IPS-NIHi11 (cell line): ENCODE measurements around the gene FAM227A.
A peak's percentile ranks its signal among the peaks of the same experiment; 100 is the strongest.
"Not testable (repeated sequence)": the region's sequence is repeated elsewhere in the genome, so short reads cannot be mapped to it uniquely, and the experiment has no call there.

Experiments
- DNase-seq: peaks from one replicate; pipeline ENCODE4 v3.0.0; 2012; ENCODE audit warnings: mixed read lengths, low spot score

Gene FAM227A

GRCh38 chr22:38611559-38611958 lies 44.6 kb downstream of the FAM227A start:
- DNase-seq: no peak

DNA sequence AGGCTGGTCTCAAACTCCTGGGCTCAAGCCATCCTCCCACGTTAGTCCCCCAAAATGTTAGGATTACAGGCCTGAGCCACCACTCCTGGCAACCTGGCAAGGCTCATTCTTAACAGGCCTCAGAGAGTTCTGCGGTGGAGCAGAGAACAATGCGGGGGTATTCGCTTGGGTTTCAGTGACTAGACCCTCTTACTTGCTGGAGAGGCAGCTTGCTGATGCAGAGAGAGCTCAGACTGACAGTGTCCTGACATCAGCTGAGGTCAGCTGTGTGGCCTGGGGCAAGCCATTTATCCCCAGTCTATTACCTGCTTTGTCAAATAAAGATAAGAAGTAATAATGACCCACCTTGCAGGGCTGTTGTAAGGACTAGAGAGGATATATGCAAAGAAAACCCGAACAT lies 46.0 kb downstream of the FAM227A start:
- no peak for DNase-seq

DNA sequence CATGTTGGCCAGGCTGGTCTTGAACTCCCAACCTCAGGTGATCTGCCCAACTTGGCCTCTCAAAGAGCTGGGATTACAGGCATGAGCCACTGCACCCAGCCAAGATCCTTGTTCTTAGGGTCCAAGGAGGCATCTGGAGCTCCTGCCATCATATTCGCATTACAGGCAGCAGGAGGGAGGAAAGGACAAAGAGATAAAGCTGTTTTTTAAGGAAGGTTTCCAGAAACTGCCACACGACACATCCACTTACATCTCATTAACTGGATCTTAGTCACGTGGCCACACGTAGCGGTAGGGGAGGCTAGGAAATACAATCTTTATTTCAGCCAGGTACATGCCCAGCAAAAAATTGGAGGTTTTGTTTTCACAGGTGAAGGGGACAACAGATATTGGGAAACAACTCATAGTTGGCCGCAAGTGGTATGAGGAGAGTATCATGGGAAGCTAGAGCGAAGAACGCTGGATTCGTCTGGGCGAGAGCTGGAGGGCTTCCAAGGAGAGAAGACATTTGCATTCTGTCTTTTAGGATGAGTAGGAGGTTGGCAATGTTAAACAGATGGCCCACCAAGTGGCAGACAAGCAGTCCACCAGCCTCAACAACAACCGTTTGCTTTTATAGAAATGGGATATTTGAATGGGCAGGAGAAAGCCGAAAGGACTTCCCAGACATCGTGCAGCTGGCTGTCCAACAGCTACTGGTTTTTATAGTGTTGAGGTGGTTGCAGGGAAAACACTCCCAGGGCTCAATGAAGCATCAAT lies 47.0 kb downstream of the FAM227A start:
- DNase-seq: no peak

DNA sequence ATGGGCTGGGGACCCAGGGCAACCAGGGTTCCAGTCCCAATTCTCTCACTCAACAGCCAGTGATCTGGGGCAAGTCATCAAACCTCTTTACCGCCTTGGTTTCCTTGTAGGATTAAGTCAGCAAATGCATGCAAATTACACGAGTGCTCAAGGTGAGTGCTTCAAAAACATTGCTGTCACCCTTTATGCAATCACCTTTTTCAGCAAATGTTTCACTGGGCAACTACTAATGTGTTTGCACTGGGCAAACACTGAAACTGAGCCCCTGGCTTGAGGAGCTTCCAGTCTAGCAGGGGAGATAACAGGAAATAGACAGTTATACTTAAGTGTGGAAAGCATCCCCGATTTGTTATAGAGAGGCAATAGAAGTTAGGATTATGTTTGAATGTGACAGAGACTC lies 48.5 kb downstream of the FAM227A start:
- no peak for DNase-seq

DNA sequence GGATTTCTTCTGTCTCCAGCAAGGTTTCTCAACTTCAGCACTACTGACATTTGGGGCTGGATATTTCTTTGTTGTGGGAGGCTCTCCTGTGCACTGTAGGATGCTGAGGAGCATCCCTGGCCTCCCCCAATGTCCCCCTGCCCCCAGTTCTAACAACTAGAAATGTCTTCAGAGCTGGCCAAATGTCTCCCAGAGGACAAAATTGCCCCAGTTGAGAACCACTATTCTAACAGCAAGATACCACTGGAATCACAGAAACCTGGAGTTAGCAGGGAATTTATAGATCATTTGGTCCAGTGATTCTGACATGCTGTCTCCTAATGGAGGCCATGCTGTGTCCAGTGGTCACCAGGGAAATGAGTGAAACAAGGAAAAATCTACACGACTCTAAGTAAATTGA lies 54.0 kb downstream of the FAM227A start:
- no peak for DNase-seq

- no peak for DNase-seq
Measured at GRCh38 chr22:38601221-38601764, 54.9 kb downstream of the FAM227A start.

- DNase-seq: no peak
Measured at GRCh38 chr22:38599466-38599865, 56.7 kb downstream of the FAM227A start.

DNA sequence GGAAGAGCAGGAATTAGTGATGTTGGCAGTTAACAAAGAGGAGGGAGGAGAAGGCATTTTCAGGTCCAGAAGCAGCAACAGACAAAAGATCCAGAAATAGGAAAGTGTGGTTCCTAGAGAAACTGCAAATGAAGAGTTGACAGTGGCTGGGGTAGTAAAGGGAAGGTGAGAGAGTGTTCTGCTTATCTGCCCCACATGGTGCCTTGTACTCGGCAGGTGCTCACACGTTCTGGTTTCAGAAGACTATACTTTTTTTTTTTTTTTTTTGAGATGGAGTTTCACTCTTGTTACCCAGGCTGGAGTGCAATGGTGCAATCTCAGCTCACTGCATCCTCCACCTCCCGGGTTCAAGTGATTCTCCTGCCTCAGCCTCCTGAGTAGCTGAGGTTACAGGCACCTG lies 73.3 kb downstream of the FAM227A start:
- not testable (repeated sequence) for DNase-seq

GRCh38 chr22:38578505-38578904 lies 77.7 kb downstream of the FAM227A start:
- DNase-seq: peak; percentile 18

DNA sequence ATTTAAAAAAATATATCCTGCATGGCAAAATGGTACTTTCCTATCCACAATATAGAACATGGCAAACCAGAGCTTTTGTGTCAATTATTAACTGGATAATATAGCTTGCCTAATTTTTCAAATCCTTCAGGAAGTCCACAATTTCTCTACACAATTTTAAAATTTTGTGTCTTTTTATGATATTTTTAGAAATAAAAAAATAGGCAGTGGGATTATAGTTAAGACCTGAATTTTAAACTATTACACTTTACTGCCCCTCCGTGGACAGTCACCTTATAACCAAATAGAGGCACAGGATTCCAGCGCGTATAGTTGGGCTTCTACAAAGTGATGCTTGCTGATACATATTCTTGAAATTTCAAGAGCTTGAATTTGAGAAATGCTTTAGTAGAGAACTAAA lies 84.1 kb downstream of the FAM227A start:
- DNase-seq: peak; percentile 42

DNA sequence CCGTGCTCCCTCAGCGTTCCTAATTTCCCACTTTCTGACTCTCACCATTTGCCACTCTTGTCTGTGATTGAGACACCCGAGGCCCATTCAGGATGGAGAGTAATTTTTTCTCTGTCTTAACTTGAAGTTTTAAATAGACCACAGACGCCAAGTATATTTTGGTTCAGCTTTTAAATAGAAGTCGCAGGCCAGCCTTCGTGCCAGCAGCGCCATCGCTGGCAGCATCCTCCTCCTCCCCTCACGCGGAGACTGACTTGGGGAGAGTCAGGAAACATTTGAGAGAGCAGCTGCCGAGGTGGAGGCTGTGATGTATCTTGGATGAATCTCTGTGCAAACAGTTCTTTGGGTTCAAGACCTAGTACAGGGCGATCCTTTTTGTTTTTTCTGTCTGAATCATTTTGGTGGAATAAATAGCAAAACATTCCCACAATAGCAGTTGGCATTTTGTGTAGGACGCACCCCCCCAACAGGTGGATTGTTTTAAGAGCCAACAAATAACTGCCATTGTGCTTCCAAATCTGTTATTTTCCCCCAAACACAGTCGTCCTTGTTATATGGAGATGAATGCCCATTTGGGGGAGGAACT lies 85.3 kb downstream of the FAM227A start:
- DNase-seq: peak; percentile 53

- peak; percentile 100 for DNase-seq
Measured at GRCh38 chr22:38569972-38570778, 86.0 kb downstream of the FAM227A start, which contains the start of gene DMC1. TSS of gene DMC1 (minus strand) at chr22:38570183. CDS start at chr22:38568256, 1,927 bp downstream.

- DNase-seq: peak; percentile 44
Measured at GRCh38 chr22:38569181-38569971, 86.8 kb downstream of the FAM227A start.

DNA sequence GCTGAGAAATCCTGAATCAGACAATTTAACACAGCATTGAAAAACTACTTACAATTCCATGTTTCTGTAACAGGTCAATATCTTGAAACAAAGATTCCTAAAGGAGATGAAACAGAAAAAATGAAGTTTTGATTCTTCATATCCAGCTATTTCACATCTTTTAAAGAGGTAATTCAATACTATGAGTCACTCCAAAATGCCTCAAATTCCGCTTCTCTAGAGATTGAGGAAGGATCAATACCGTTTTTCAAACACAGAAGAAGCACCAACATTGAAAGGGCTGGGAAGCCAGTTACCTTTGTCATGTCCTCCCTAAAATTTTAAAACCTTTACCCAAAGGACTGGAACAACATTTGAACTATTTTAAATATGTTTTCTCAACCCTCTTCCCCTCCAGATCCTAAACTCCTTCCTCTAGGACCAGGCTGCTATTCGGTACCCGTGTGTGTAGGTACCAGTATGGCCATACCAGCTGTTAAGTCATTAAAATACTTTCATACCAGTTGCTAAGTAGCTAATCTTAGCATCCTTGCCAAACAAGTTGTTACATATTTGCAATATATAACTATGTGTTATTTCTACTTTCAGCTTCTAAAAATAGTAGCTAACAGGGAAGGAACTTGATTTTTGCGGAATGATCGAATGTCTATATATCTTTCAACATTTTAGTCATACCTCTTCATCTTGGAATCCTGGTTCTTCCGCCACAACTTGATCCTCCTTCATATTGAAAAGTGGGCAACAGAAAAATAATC lies 88.5 kb downstream of the FAM227A start:
- DNase-seq: no peak

GRCh38 chr22:38566726-38567504 lies 89.3 kb downstream of the FAM227A start:
- no peak for DNase-seq

GRCh38 chr22:38565441-38565840 lies 90.8 kb downstream of the FAM227A start:
- DNase-seq: no peak

DNA sequence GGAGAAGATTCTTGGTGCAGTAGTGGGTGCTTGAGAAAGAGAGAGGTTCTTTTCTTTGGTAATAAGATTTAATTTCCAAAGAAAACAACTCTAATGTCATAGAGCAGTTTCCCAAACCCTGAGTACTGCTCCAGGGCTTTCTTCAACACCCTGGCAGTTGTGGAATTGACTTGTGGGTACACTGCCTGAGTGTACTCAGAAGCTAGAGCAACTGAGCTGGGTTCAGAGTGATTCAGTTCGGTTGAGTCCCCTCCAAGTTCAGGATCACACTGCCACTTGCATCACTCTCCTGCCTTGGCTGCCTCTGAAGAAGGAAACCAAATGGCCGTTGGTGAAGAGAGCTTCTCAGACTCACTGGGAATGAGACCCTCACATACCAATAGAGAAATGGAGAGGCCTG lies 91.5 kb downstream of the FAM227A start:
- DNase-seq: no peak

GRCh38 chr22:38554281-38554680 lies 101.9 kb downstream of the FAM227A start:
- DNase-seq: no peak

DNA sequence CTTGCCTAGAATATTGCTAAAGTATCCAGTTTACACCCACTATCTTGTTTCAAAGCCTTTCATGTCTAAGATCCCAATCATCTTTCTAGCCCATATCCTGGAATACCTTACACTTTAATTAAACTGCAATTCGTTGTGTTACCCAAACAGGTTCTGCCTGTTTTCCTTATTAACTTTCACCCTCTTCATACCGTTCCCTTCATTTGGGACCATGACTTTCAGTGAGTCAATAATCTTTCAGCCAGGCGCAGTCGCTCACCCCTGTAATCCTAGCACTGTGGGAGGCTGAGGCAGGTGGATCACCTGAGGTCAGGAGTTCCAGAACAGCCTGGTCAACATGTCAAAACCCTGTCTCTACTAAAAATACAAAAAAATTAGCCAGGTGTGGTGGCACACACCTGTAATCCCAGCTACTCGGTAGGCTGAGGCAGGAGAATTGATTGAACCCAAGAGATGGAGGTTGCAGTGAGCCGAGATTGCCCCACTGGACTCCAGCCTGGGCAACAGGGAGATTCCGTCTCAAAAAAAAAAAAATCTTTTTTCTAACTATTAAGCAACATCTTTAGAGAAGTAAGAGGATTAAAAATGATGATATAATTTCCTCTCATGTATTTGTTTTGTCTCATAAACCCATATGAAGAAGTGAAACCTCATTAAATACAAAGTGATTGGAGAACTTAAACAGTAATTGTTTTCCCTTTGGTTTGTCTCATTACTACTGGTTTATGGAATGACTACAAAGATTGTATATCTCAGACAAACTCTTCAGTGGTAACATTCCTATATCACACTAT lies 106.9 kb downstream of the FAM227A start:
- DNase-seq: no peak
